SH-SY5Y (cell line): ENCODE measurements around the gene ANKRD11.

Experiments
- GATA2 ChIP-seq: IDR thresholded peaks from 2 replicates; pipeline ENCODE4 v1.6.1; 2011; ENCODE audit warnings: mild to moderate bottlenecking, low read depth, low read length
- GATA3 ChIP-seq: IDR thresholded peaks from 2 replicates; pipeline ENCODE4 v1.6.1; 2011; ENCODE audit warnings: low read depth, mild to moderate bottlenecking, low read length, moderate library complexity

- TF ChIP-seq GATA2 (no peak), GATA3 (no peak)
Measured at GRCh38 chr16:89350701-89351380, 139.5 kb downstream of the ANKRD11 start.
